KG1 (cell line): Measurements from ENCODE around the gene CASP8.
"Not testable (repeated sequence)": the region's sequence is repeated elsewhere in the genome, so short reads cannot be mapped to it uniquely, and the experiment has no call there.

ENCODE experiments used
- DNase-seq: peaks from one replicate; lab custom pipeline; 2025; lab: John Stamatoyannopoulos, UW

Gene CASP8

GRCh38 chr2:201260302-201260800 is at the start of gene CASP8:
Gene CASP8, plus strand, starts transcription at chr2:201260536. Its CDS starts 5,951 bp downstream, at chr2:201266487.
- DNase-seq = peak; percentile 73

- no peak for DNase-seq
Observed at GRCh38 chr2:201215963-201216362, 44.4 kb upstream of the CASP8 start.

GRCh38 chr2:201216918-201217317 is 43.4 kb upstream of the CASP8 start:
- DNase-seq = no peak

GRCh38 chr2:201218780-201219179 is 41.6 kb upstream of the CASP8 start:
- no peak for DNase-seq

GRCh38 chr2:201219328-201220096 is 40.8 kb upstream of the CASP8 start:
- DNase-seq = no peak

- no peak for DNase-seq
Observed at GRCh38 chr2:201220102-201220570, 40.2 kb upstream of the CASP8 start.

GRCh38 chr2:201223089-201224073 is 37.0 kb upstream of the CASP8 start:
- DNase-seq = no peak

GRCh38 chr2:201228271-201228911 is 31.9 kb upstream of the CASP8 start:
- no peak for DNase-seq

- no peak for DNase-seq
Observed at GRCh38 chr2:201228912-201229290, 31.4 kb upstream of the CASP8 start.

GRCh38 chr2:201231781-201232466 is 28.4 kb upstream of the CASP8 start:
- DNase-seq = peak; percentile 95

- DNase-seq = no peak
Observed at GRCh38 chr2:201232467-201232815, 27.9 kb upstream of the CASP8 start.

GRCh38 chr2:201233192-201233811 is 27.0 kb upstream of the CASP8 start:
- peak; percentile 57 for DNase-seq

GRCh38 chr2:201233812-201234662 is 26.3 kb upstream of the CASP8 start:
- no peak for DNase-seq

GRCh38 chr2:201234663-201235135 is 25.6 kb upstream of the CASP8 start:
- DNase-seq = no peak

GRCh38 chr2:201235860-201236811 is 24.2 kb upstream of the CASP8 start:
- peak; percentile 60 for DNase-seq

GRCh38 chr2:201237486-201238123 is 22.7 kb upstream of the CASP8 start:
- peak; percentile 31 for DNase-seq

GRCh38 chr2:201239167-201239935 is 21.0 kb upstream of the CASP8 start:
- DNase-seq = not testable (repeated sequence)
